GM12878 (cell line): ENCODE data around the gene PROC. TPM values are rescaled to one million over a fixed set of nuclear protein-coding genes. Genes with fewer than 3 reads are reported as not detected.

Source experiments
- ATAC-seq: fragments of 200-7000 bp; cut with Tn5 transposase; 3 replicates; pipeline ENCODE4 v1.9.1; 2020; ENCODE audit warnings: mild to moderate bottlenecking, moderate library complexity
- Bru-seq: library from RNA; stranded (reverse); fragments of 400-500 nt; gene quantifications from one replicate; lab custom pipeline; 2021; lab: Mats Ljungman, UMichigan
- BruChase-seq, 2 experiments: library from RNA; stranded (reverse); fragments of 400-500 nt; gene quantifications; one replicate each; lab custom pipeline; 2021; lab: Mats Ljungman, UMichigan
- BruUV-seq: library from RNA; stranded (reverse); fragments of 400-500 nt; replicated peaks from 2 replicates; lab custom pipeline; 2021; lab: Mats Ljungman, UMichigan
- CTCF ChIA-PET: fragments of 300-600 bp; sonication (Branson Sonifier 250); formaldehyde crosslinking; extraction: SDS; loops from one replicate; lab custom pipeline; 2021; ENCODE audit warnings: inconsistent platforms; lab: Yijun Ruan, JAX
- POLR2A ChIA-PET: fragments of 350-600 bp; formaldehyde crosslinking; extraction: SDS; loops from one replicate; lab custom pipeline; 2021; ENCODE audit warnings: inconsistent platforms; lab: Charles Lee
- RAD21 ChIA-PET: fragments of 300-600 bp; sonication (Branson Sonifier 250); formaldehyde crosslinking; loops from one replicate; lab custom pipeline; 2023; ENCODE audit warnings: antibody characterized with exemption; ENCODE audit not compliant: unreplicated experiment; lab: Charles Lee
- SMC1A ChIA-PET: fragments of 300-600 bp; sonication (Branson Sonifier 250); formaldehyde crosslinking; loops from one replicate; lab custom pipeline; 2023; ENCODE audit not compliant: unreplicated experiment, uncharacterized antibody; lab: Charles Lee
- DNase-seq: peaks from one replicate; pipeline ENCODE4 v3.0.0-alpha.2; 2011; ENCODE audit warnings: low read depth, low spot score
- FAIRE-seq: peaks from 3 replicates; lab custom pipeline; 2011; peaks lifted over from hg19 to GRCh38; lab: Jason Lieb, UNC
- H2AFZ ChIP-seq: 2 replicates; pipeline ENCODE4 v1.6.0; 2011; ENCODE audit warnings: low read depth, low read length, control low read depth; ENCODE audit not compliant: control insufficient read depth
- H3K27ac ChIP-seq: 2 replicates; pipeline ENCODE4 v1.5.1; 2011; ENCODE audit warnings: control low read depth; ENCODE audit not compliant: control insufficient read depth, insufficient read depth
- H3K27me3 ChIP-seq, 2 experiments: replicated peaks in 1 of 2; 2 replicates each; pipeline versions ENCODE4 v1.6.0 to v1.6.1; 2011; ENCODE audit warnings: low read length in 1 of 2; ENCODE audit not compliant: control insufficient read depth in 2 of 2, insufficient read depth in 2 of 2
- H3K36me3 ChIP-seq, 2 experiments: 2 replicates each; pipeline ENCODE4 v1.5.1; 2011; ENCODE audit warnings: low read length in 1 of 2; ENCODE audit not compliant: control insufficient read depth in 2 of 2, insufficient read depth in 2 of 2
- H3K4me1 ChIP-seq: 2 replicates; pipeline ENCODE4 v1.6.1; 2011; ENCODE audit warnings: mild to moderate bottlenecking, low read length, moderate library complexity, mixed read lengths; ENCODE audit not compliant: control insufficient read depth, insufficient read depth
- H3K4me2 ChIP-seq: 2 replicates; pipeline ENCODE4 v1.6.0; 2011; ENCODE audit warnings: control low read depth; ENCODE audit not compliant: control insufficient read depth, insufficient read depth
- H3K4me3 ChIP-seq: fragments of 200-600 bp; sonication (generic); 2 replicates; pipeline ENCODE4 v1.5.1; 2016
- H3K79me2 ChIP-seq: 2 replicates; pipeline ENCODE4 v1.6.0; 2011; ENCODE audit warnings: low read length; ENCODE audit not compliant: control insufficient read depth, insufficient read depth
- H3K9ac ChIP-seq: 2 replicates; pipeline ENCODE4 v1.8.0; 2011; ENCODE audit warnings: low read length, control low read depth, mixed read lengths; ENCODE audit not compliant: control insufficient read depth, insufficient read depth
- H3K9me3 ChIP-seq: replicated peaks from 3 replicates; pipeline ENCODE4 v1.5.1; 2011; ENCODE audit warnings: mild to moderate bottlenecking, low read length; ENCODE audit not compliant: control insufficient read depth, insufficient read depth
- H4K20me1 ChIP-seq: 2 replicates; pipeline ENCODE4 v1.6.0; 2011; ENCODE audit not compliant: control insufficient read depth, insufficient read depth
- BACH1 ChIP-seq: fragments of 450-650 bp; IDR thresholded peaks from 2 replicates; pipeline ENCODE4 v1.6.1; 2017; ENCODE audit warnings: mild to moderate bottlenecking, borderline replicate concordance
- BHLHE40 ChIP-seq, 2 experiments: fragments of 450-650 bp in 1 of 2; IDR thresholded peaks; 2 replicates each; pipeline ENCODE4 v1.6.1; 2011 to 2017; ENCODE audit warnings: low read depth in 2 of 2, borderline replicate concordance in 1 of 2, improper control_type of control experiment in 1 of 2, low read length in 1 of 2, mild to moderate bottlenecking in 1 of 2
- BRCA1 ChIP-seq: IDR thresholded peaks from 2 replicates; pipeline ENCODE4 v1.6.1; 2011; ENCODE audit warnings: low read depth, low read length, improper control_type of control experiment
- CREM ChIP-seq: IDR thresholded peaks from 2 replicates; pipeline ENCODE4 v1.6.1; 2014; ENCODE audit warnings: antibody characterized with exemption, low read depth
- ETV6 ChIP-seq, 2 experiments: fragments of 450-650 bp in 1 of 2; IDR thresholded peaks in 1 of 2; conservative IDR thresholded peaks in 1 of 2; 2 replicates each; pipeline ENCODE4 v1.6.1; 2014; ENCODE audit warnings: antibody characterized with exemption in 1 of 2, borderline replicate concordance in 1 of 2, low read depth in 1 of 2, mild to moderate bottlenecking in 1 of 2, moderate library complexity in 1 of 2
- GATAD2B ChIP-seq: fragments of 450-650 bp; conservative IDR thresholded peaks from 2 replicates; pipeline ENCODE4 v1.6.1; 2017; ENCODE audit warnings: low read depth, mild to moderate bottlenecking, moderate library complexity
- HCFC1 ChIP-seq: fragments of 150-350 bp; IDR thresholded peaks from 2 replicates; pipeline ENCODE4 v1.6.1; 2014; ENCODE audit warnings: low read length
- MYB ChIP-seq: fragments of 150-350 bp; IDR thresholded peaks from 2 replicates; pipeline ENCODE4 v1.6.1; 2014; ENCODE audit warnings: mild to moderate bottlenecking, low read depth, low read length, borderline replicate concordance
- POU2F2 ChIP-seq: IDR thresholded peaks from 3 replicates; pipeline ENCODE4 v1.6.1; 2011; ENCODE audit warnings: low read depth, mild to moderate bottlenecking, low read length, borderline replicate concordance
- SMC3 ChIP-seq: IDR thresholded peaks from 2 replicates; pipeline ENCODE4 v1.6.1; 2011; ENCODE audit warnings: low read length, improper control_type of control experiment, borderline replicate concordance
- SPI1 ChIP-seq: IDR thresholded peaks from 2 replicates; pipeline ENCODE4 v1.6.1; 2011; ENCODE audit warnings: low read depth, mild to moderate bottlenecking, low read length, moderate library complexity, borderline replicate concordance; ENCODE audit not compliant: insufficient read depth
- SUPT20H ChIP-seq: IDR thresholded peaks from 2 replicates; pipeline ENCODE4 v1.6.1; 2011; ENCODE audit warnings: low read depth, mild to moderate bottlenecking, low read length, moderate library complexity, borderline replicate concordance; ENCODE audit not compliant: control insufficient read depth
- TAF1 ChIP-seq: IDR thresholded peaks from 2 replicates; pipeline ENCODE4 v1.6.1; 2011; ENCODE audit warnings: mild to moderate bottlenecking, low read depth, low read length, borderline replicate concordance
- TCF7 ChIP-seq: IDR thresholded peaks from 2 replicates; pipeline ENCODE4 v1.6.1; 2014; ENCODE audit warnings: antibody characterized with exemption, borderline replicate concordance
- ZNF274 ChIP-seq: IDR thresholded peaks from one replicate; pipeline ENCODE4 v1.8.0; 2011; ENCODE audit not compliant: insufficient read length, insufficient read depth
- WGBS: methylation state at CpG from one replicate; pipeline ENCODE4 v1.1.6; 2016; ENCODE audit warnings: low lambda C conversion rate; ENCODE audit not compliant: insufficient replicate concordance, insufficient coverage; ENCODE audit errors: missing lambda C conversion rate; 5-methylcytosine and 5-hydroxymethylcytosine counted together
- in situ Hi-C: fragments of 300-500 bp; cut with MboI; formaldehyde crosslinking; loops from 9 replicates; pipeline ENCODE4 v1.14.3; 2018; ENCODE audit warnings: mixed read lengths
- intact Hi-C: fragments of 100-400 bp; cut with micrococcal nuclease; formaldehyde crosslinking; loops from one replicate; pipeline ENCODE4 v1.14.2; 2022; ENCODE audit not compliant: unreplicated experiment
- long read RNA-seq, 2 experiments: library from polyadenylated mRNA; unstranded; transcript quantifications; one replicate each; pipeline ENCODE4 v2.0.0, GENCODE V29; 2019 to 2020
- polyA minus RNA-seq, 3 experiments: library from RNA; depleted of rRNA, polyadenylated mRNA; stranded (reverse); fragments of >200 nt; gene quantifications; 2 replicates each; pipeline ENCODE4 v1.2.3, GENCODE V29; 2011
- polyA plus RNA-seq, 11 experiments: library from polyadenylated mRNA; depleted of rRNA in 4 of 11; unstranded in 6 of 11; stranded (reverse) in 5 of 11; fragments of >200 nt; fragmentation: Nextera tagmentation in 4 of 11; fragmentation: Illumina TruSeq in 1 of 11; extraction: Ambion mirVana in 4 of 11; extraction: Trizol in 1 of 11; gene quantifications; 1 replicate in 1 of 11; 2 replicates in 10 of 11; pipeline versions ENCODE4 v1.2.1 to v1.2.3, GENCODE V29; 2011 to 2016; ENCODE audit warnings: inconsistent platforms in 2 of 11, missing spikeins in 2 of 11, low read depth in 1 of 11
- total RNA-seq, 4 experiments: library from RNA; depleted of rRNA in 3 of 4; stranded (reverse); fragments of >200 nt in 3 of 4; fragmentation: Illumina TruSeq in 1 of 4; extraction: Trizol in 1 of 4; gene quantifications; 2 replicates each; pipeline versions ENCODE4 v1.2.1 to v1.2.3, GENCODE V29; 2013 to 2021

PROC gene
- not detected in 2 replicates for total RNA-seq (2013; cell fraction: nucleolus; rRNA removed)
- total RNA-seq (2014; rRNA removed), result not detected in 2 replicates
- total RNA-seq (2014; rRNA removed; fragmentation: Illumina TruSeq; extraction: Trizol), result not detected in 2 replicates
- not detected in 2 replicates for total RNA-seq (2021)
- not detected for polyA plus RNA-seq (2011; ENCODE audit: low read depth)
- polyA plus RNA-seq (2011; rRNA removed), result not detected in 2 replicates
- polyA plus RNA-seq (2011; cell fraction: cytosol; rRNA removed), result not detected in 2 replicates
- polyA plus RNA-seq (2011; cell fraction: nucleus; rRNA removed), result not detected in 2 replicates
- not detected in 2 replicates for polyA plus RNA-seq (2012)
- not detected in 2 replicates for polyA plus RNA-seq (2014; fragmentation: Illumina TruSeq; extraction: Trizol)
- polyA plus RNA-seq (2014; fragmentation: Nextera tagmentation; extraction: Ambion mirVana), result not detected
- polyA plus RNA-seq (2014; rRNA removed), result not detected in 2 replicates
- polyA plus RNA-seq (2016; fragmentation: Nextera tagmentation; extraction: Ambion mirVana), result not detected
- not detected in 2 replicates for polyA minus RNA-seq (2011; rRNA and poly(A)+ RNA removed)
- polyA minus RNA-seq (2011; cell fraction: cytosol; rRNA and poly(A)+ RNA removed), result not detected in 2 replicates
- polyA minus RNA-seq (2011; cell fraction: nucleus; rRNA and poly(A)+ RNA removed), result not detected in 2 replicates
- not detected for Bru-seq, nascent RNA
- BruChase-seq, experiment 1, labeled RNA remaining after a 6-hour chase, result percentile 8 among the genes with signal in this experiment
- BruChase-seq, experiment 2, labeled RNA remaining after a 2-hour chase, result not detected
- long read RNA-seq, experiment 1, result 0 reads
- long read RNA-seq, experiment 2, result 0 reads

DNA sequence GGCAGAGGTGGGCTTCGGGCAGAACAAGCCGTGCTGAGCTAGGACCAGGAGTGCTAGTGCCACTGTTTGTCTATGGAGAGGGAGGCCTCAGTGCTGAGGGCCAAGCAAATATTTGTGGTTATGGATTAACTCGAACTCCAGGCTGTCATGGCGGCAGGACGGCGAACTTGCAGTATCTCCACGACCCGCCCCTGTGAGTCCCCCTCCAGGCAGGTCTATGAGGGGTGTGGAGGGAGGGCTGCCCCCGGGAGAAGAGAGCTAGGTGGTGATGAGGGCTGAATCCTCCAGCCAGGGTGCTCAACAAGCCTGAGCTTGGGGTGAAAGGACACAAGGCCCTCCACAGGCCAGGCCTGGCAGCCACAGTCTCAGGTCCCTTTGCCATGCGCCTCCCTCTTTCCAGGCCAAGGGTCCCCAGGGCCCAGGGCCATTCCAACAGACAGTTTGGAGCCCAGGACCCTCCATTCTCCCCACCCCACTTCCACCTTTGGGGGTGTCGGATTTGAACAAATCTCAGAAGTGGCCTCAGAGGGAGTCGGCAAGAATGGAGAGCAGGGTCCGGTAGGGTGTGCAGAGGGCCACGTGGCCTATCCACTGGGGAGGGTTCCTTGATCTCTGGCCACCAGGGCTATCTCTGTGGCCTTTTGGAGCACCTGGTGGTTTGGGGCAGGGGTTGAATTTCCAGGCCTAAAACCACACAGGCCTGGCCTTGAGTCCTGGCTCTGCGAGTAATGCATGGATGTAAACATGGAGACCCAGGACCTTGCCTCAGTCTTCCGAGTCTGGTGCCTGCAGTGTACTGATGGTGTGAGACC lies at the start of gene PROC:
Gene PROC, plus strand, starts transcription at position 128 of the 812 bp plus-strand sequence. CDS start 1,516 bp downstream, outside the sequence.
- POLR2A ChIA-PET, result no interaction called here
- Histone ChIP-seq H3K36me3 (no peaks in the 10 kb centered on the region), H2AFZ (no peak within 1 kb of the TSS), H3K4me2 (no peak within 1 kb of the TSS), H4K20me1 (no peaks in the 10 kb centered on the region), H3K27me3 (peaks cover 6 to 7% of the 10 kb centered on the region in 2 experiments), H3K9me3 (no peaks in the 10 kb centered on the region), H3K27ac (no peak within 1 kb of the TSS), H3K4me3 (no peak within 1 kb of the TSS), H3K9ac (no peak within 1 kb of the TSS), H3K4me1 (peaks cover 9% of the 10 kb centered on the region), H3K79me2 (no peaks in the 10 kb centered on the region)
- no TSS peak for BruUV-seq
- ATAC-seq (no peak), FAIRE-seq (no peak), DNase-seq (no peak)
- CTCF ChIA-PET, result no interaction called here
- in situ Hi-C loops (no loop called here), intact Hi-C loops (no loop called here)
- SMC1A ChIA-PET, result no interaction called here
- RAD21 ChIA-PET, result no interaction called here
- TF ChIP-seq BACH1 (no peak), ETV6 (conservative IDR thresholded peaks at IDR 0.05 in 1 of 2, IDR thresholded peaks at IDR 0.05 in 1 of 2; ENCODE audit: borderline replicate concordance in 1 of 2, low read depth in 1 of 2) (no peak), TCF7 (no peak), BHLHE40 (IDR thresholded peaks at IDR 0.05; ENCODE audit: borderline replicate concordance in 1 of 2, low read depth in 2 of 2, low read length in 1 of 2) (no peak), TAF1 (no peak), SPI1 (no peak), SMC3 (no peak), ZNF274 (no peak), SUPT20H (no peak), CREM (no peak), GATAD2B (no peak), BRCA1 (no peak), MYB (no peak), POU2F2 (no peak), HCFC1 (no peak)
- WGBS, result 68% methylated on average over 16 of the region's 16 CpGs
